GM04504 (cell line): ENCODE results near the gene EML5.
A peak's percentile ranks its signal among the peaks of the same experiment; 100 is the strongest.

Source experiments
- DNase-seq: peaks from one replicate; pipeline ENCODE4 v3.0.0-alpha.2; 2012; ENCODE audit warnings: low read depth

The EML5 gene

GRCh38 chr14:88614218-88614907 is 178.4 kb downstream of the EML5 start:
- DNase-seq, result peak; percentile 19

GRCh38 chr14:88613552-88614010 is 179.2 kb downstream of the EML5 start:
- peak; percentile 8 for DNase-seq

DNA sequence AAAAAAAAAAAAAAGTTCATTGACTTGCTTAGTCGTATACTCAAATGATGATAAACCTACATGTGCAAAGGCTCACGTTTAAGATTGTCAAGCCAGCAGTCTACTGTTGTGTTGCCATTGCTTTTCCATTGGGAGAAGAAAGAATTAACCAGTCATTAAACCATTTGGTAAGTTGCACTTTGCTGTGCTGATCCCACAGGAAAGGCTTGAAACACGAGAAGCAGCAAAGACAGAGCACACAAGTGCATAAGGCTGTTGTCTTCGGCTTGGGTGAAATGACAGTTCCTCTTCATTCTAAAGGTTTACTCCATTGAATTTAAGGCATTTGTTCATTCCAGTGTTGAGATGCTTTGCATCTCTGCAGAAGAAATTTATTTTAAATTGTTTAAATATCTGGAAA is 179.8 kb downstream of the EML5 start:
- no peak for DNase-seq

GRCh38 chr14:88611878-88612277 is 180.9 kb downstream of the EML5 start:
- no peak for DNase-seq

- no peak for DNase-seq
Measured at GRCh38 chr14:88607829-88608228, 184.9 kb downstream of the EML5 start.

GRCh38 chr14:88605594-88605993 is 187.2 kb downstream of the EML5 start:
- no peak for DNase-seq

DNA sequence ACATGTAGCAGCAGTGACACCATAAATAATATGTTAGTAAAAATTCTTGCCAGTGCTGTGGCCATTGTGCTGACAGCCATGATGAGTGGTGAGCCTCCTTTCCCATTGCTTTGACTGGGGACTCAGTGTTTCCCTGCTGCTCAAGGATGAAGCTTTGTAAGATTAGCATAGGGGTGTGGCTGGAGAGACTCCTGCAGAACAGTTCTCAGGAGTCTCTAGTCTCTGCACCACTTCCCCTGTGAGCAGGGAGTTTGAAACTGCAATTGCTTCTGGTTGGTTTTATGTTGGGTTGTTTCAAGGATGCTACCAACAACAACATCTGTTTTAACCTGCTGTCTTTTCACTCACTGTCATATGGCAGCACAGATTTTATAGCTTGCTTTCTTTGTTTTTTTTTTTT is 188.5 kb downstream of the EML5 start:
- DNase-seq, result no peak

DNA sequence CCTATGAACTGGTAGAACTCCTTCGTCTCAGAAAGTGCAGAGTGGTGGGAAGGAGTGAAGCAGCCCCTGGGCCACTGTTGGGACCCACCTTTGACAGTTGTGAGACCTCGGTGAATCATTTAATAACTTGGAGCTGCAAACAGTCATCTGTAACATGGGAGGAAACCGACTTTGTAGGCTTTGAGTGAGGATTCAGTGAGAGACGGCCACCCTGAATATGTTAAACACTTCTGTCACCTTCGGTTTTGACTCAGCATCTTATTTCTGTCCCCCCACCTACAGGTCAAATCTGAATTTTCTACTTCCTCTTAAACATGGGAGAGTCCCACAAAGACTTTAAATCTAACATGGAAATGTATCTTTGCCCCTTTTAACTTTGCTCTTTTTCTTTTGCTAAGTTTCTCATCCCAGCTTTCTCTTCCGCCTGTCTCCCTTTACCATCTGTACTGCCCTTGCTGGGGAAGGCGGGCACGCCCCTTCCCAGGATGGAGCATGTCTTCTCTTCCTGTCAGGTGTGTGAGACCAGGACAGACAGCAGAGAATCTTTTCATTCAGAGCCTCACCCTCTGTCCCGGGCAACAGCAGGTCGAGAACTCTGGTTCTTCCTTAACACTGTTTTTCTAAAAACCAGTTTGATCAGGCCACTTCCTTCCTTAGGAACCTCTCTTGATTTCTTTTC is 192.9 kb downstream of the EML5 start:
- DNase-seq, result no peak

- no peak for DNase-seq
Measured at GRCh38 chr14:88599326-88599725, 193.4 kb downstream of the EML5 start.

DNA sequence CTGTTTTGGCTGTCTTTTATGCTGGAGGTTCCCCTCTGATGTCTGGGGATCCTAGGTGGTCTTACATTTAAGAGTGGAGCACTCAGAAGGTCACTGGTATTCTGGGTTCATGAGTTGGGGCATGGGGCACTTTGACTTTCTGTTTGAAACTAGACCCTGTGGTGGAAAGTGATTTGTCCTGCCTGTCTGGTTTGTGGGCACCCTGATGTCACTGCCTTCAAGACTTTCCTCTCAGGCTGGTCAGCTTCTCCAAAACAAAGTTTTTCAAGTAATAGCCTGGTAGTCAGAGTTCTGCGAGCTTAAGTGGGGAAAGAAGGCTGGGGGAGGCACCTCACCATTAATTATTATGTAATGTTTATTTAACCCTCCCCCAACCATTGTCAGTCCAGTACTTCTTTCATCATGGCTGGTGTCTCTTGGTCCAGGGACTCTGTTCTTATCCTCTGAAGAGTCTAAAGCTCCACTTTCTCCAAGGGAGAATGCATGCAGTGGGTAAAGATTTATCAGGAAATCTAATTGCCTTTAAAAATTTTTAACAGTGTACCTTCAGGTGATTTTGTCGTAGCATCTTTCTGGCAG is 194.6 kb downstream of the EML5 start:
- no peak for DNase-seq

GRCh38 chr14:88597601-88598000 is 195.2 kb downstream of the EML5 start:
- no peak for DNase-seq

DNA sequence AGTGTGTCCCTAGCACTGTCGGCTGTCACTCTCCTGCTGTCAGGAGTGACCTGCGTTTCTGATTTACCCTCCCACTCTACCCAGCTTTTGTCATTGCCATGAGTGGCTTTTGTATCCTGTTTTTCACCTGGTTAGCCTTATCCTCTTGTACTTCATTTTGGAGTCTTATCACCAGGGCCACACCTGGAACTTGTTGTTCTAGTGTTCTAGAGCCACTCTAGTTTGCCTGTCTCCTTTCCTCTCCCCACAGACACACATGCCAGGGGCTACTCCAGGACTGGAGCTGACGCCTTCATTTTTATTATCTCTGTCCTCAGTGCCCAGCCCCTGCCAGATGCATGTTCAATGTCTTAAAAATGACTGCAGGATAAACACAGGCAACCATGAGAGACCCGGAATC is 195.7 kb downstream of the EML5 start:
- no peak for DNase-seq

DNA sequence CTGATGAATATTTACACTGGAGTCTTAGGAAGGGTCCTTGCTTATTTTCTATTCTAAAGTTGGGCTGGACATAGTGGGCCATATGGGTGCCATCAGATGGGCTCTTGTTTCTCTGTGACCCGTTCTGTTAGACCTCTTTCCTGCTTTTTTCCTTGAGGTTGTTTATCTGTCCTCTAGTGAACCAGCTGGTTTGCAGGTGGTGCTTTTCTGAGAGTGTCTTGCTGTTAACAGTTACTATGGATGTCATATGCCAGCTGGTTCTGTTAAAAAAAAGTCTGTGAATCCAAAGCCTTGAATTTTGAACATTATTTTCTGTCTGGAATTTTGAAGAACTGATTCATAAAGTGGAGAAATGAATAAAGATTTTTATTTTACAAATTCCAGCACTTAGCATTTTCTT is 200.7 kb downstream of the EML5 start:
- DNase-seq, result no peak

DNA sequence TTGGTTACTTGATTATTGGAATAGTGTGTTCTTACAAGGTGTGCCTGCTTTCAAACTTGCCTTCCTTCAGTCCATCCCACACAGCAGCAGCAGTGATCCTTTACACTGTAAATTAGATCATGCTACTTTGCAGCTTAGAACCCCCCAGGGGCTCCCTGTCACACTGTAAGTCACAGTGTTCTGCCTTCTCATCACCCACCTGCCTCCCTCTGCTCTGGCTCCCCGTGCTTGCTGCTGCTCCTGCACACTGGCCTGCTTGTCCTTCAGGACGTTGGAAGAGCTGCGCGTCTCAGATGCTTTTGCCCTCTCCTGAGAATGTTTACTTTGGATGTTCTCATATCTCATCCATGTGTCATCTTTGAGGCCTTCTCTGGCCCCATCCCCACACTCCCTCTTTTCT is 202.6 kb downstream of the EML5 start:
- DNase-seq, result no peak

DNA sequence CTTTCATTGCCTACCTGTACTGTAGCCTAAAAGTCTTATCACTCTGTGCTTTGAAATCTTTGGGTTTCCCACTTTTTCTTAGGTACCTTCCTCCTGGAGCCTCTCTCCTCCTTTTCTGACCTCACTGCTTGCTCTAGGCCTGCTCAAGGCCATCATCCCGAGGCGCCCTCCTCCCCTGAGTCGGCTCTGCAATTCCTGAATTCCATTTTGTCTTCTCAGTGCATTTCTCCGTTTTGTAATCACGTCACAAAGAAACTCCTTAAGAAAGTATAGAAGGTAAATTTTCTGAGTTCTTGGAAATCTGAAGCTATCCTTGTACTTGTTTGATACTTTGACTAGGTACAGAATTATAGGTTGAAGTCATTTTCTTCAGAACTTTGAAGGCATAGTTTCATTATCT is 204.7 kb downstream of the EML5 start:
- no peak for DNase-seq

GRCh38 chr14:88584451-88584850 is 208.3 kb downstream of the EML5 start:
- DNase-seq, result no peak

DNA sequence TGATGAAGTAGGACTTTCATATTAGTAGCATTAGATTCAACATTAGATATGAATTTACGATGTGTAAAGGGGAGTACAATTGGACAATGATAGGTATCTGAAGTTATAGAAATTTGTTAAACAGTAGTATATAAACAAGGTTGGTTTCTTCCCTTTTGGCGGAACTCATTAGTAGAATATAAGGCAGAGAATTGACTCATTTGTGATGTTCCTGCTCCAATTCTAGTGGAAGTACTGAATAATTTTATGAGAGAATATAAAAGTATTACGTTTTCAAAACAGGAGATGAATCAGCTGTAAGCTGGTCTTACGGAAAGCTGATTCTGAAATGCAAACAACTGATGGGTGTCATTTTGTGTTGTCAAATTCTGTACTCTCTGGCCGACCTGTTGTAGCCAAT is 216.5 kb downstream of the EML5 start:
- DNase-seq, result no peak

DNA sequence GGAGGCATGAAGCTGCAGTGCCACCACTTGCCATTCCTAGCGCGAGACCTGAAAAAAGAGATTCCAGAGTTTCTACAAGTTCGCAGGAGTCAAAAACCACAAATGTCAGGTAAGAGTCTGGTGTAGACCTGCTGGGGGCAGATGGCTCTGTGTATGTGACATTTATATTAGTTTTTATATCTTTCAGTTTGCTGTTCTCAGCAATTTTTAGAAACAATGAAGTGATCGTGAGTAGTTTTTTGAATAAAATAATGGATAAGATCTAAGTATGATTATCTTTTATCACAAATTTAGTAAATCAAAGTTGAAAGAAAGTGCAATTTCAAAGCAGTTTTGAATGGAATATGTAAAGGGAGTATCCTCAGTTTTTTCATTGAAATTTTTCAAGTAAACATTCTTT is 220.6 kb downstream of the EML5 start:
- DNase-seq, result no peak

DNA sequence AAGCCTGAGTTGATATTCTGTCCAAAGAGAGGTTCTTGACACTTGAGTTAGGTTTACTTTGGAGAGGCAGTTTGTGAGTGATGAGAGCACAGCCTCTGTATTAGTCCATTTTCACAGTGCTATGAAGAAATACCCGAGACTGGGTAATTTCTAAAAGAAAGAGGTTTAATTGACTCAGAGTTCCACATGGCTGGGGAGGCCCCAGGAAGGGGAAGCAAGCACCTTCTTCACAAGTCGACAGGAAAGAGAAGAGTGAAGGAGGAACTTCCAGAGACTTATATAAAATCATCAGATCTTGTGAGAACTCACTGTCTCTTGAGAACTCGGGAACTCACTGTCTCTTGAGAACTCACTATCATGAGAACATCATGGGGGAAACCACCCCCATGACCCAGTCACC is 224.6 kb downstream of the EML5 start:
- no peak for DNase-seq

DNA sequence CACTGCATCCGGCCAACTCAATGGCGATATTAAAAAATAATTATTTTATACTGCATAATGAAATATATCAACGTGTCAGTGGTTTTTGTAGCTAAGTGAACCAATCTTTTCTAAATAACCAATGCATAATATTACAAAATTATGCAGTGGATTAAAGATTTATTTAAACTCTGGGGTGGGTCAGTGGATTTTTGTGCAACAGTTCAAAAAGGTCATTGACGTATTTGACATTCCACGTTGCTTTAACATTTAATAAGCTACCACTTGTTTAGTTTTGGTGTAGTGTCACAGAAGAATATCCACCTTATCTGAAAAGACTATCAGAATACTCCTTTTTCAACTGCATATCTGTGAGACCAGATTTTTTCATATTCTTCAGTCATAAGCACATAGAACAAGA is 227.3 kb downstream of the EML5 start:
- no peak for DNase-seq

DNA sequence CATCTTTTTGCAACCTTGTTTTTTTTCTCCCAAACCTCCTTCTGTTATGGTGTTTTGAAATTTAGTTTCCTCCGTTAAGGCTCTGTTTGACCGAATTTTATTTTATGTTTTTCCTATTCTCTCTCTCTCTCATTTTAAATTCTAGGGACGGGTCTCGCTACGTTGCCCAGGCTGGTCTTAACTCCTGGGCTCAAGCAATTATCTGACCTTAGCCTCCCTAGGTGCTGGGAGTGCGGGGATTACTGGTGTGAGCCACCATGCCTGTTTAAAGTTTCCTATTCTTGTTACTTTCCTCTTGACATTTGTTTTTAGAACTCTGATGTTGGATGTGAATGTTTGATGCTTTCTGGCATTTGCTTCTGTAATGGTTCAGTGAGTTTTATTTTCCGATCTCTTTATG is 228.9 kb downstream of the EML5 start:
- no peak for DNase-seq

GRCh38 chr14:88562831-88563686 is 229.7 kb downstream of the EML5 start, which contains the start of gene ZC3H14:
Gene ZC3H14, plus strand, starts transcription at chr14:88563037. Its CDS starts 97 bp downstream, at chr14:88563134.
- DNase-seq, result peak; percentile 69

DNA sequence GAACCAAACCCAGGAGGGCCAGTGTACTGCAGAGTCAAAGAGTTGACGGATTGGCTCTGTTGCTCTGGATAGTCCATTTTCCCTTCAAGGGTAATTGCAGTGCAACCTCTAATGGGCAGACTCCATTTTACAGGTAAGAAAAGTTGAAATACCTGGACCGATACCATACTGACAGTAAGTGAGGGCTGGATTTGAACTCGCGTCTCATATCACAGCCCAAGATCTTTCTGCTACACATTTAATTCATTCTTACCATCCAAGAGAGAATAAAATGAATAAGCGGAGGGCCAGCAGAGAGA is 230.3 kb downstream of the EML5 start:
- no peak for DNase-seq
